CD4-positive, CD25-positive, alpha-beta regulatory T cell (primary cell): Measurements from ENCODE around the gene RABL2B. TPM values are rescaled to one million over a fixed set of nuclear protein-coding genes. Genes with fewer than 3 reads are reported as not detected.

Experiments used
- ATAC-seq, 2 donors: fragments of 150-1000 bp; cut with Tn5 transposase; one replicate each; pipeline ENCODE4 v1.10.0; 2021; ENCODE audit warnings: low read depth in 2 of 2, moderate number of reproducible peaks in 2 of 2, moderate library complexity in 1 of 2
- DNase-seq, 3 donors: peaks; one replicate each; pipeline versions ENCODE4 v3.0.0 to v3.0.0-alpha.2; 2012 to 2022; ENCODE audit warnings: mixed read lengths in 1 of 3
- H3K27ac ChIP-seq: one replicate; pipeline ENCODE4 v1.7.0; 2013; ENCODE audit warnings: mild to moderate bottlenecking, low read length; ENCODE audit not compliant: insufficient read depth, poor library complexity, severe bottlenecking
- H3K27me3 ChIP-seq: one replicate; pipeline ENCODE4 v1.7.0; 2013; ENCODE audit warnings: low read length; ENCODE audit not compliant: control insufficient read depth, insufficient read depth
- H3K36me3 ChIP-seq: one replicate; pipeline ENCODE4 v1.7.0; 2013; ENCODE audit warnings: mild to moderate bottlenecking, low read length, moderate library complexity; ENCODE audit not compliant: control insufficient read depth, insufficient read depth
- H3K4me1 ChIP-seq: 2 replicates; pipeline ENCODE4 v1.7.0; 2013; ENCODE audit warnings: mild to moderate bottlenecking, low read length; ENCODE audit not compliant: insufficient read depth, control insufficient read depth, poor library complexity, severe bottlenecking
- H3K4me3 ChIP-seq: one replicate; pipeline ENCODE4 v1.7.0; 2013; ENCODE audit warnings: low read depth, mild to moderate bottlenecking, low read length, moderate library complexity
- H3K9me3 ChIP-seq, 2 experiments: 1 replicate in 1 of 2; 2 replicates in 1 of 2; pipeline ENCODE4 v1.7.0; 2013; ENCODE audit warnings: low read length in 2 of 2, mild to moderate bottlenecking in 1 of 2, moderate library complexity in 1 of 2; ENCODE audit not compliant: control insufficient read depth in 2 of 2
- H3K27ac Mint-ChIP-seq, 3 donors: one replicate each; pipeline ENCODE4 v1.8.0; 2020 to 2022; ENCODE audit warnings: mild to moderate bottlenecking in 3 of 3, mixed read lengths in 3 of 3, moderate library complexity in 2 of 3
- H3K27me3 Mint-ChIP-seq: one replicate; pipeline ENCODE4 v1.8.0; 2022; ENCODE audit warnings: mild to moderate bottlenecking, mixed read lengths
- H3K36me3 Mint-ChIP-seq: one replicate; pipeline ENCODE4 v1.8.0; 2020; ENCODE audit warnings: mixed read lengths
- H3K4me1 Mint-ChIP-seq, 4 donors: one replicate each; pipeline ENCODE4 v1.8.0; 2020 to 2022; ENCODE audit warnings: mixed read lengths in 4 of 4, mild to moderate bottlenecking in 1 of 4
- H3K4me3 Mint-ChIP-seq, 4 donors: one replicate each; pipeline ENCODE4 v1.8.0; 2020 to 2022; ENCODE audit warnings: mild to moderate bottlenecking in 4 of 4, mixed read lengths in 4 of 4, moderate library complexity in 3 of 4
- H3K9me3 Mint-ChIP-seq, 7 donors: one replicate each; pipeline ENCODE4 v1.8.0; 2020 to 2022; ENCODE audit warnings: mixed read lengths in 7 of 7, mild to moderate bottlenecking in 3 of 7, moderate library complexity in 2 of 7
- polyA plus RNA-seq, 4 donors: library from polyadenylated mRNA; unstranded; fragments of 300-500 nt; fragmentation: Illumina TruSeq; gene quantifications; one replicate each; pipeline ENCODE4 v1.2.3, GENCODE V29; 2021
- total RNA-seq: library from RNA; stranded (reverse); gene quantifications from one replicate; pipeline ENCODE4 v1.2.3, GENCODE V29; 2022

The RABL2B gene
- total and polyA plus RNA-seq, 5 donors from 2014 or later = 14.8 to 45.3 (median 22.2) TPM

GRCh38 chr22:50723991-50724390 lies 59.4 kb downstream of the RABL2B start:
- no peaks in the 10 kb centered on the region for H3K4me1 ChIP-seq
- Mint-ChIP-seq H3K27me3 (peaks cover 5% of the 10 kb centered on the region), H3K36me3 (no peaks in the 10 kb centered on the region)

GRCh38 chr22:50722716-50723428 lies 60.6 kb downstream of the RABL2B start:
- H3K4me1 Mint-ChIP-seq = peaks cover 0 to 2% (median 0%) of the 10 kb centered on the region in 4 donors
- Histone ChIP-seq H3K4me1 (no peaks in the 10 kb centered on the region), H3K9me3 (no peaks in the 10 kb centered on the region), H3K27ac (no peak overlapping the region), H3K36me3 (no peaks in the 10 kb centered on the region), H3K4me3 (no peak overlapping the region), H3K27me3 (no peaks in the 10 kb centered on the region)
- peaks cover 5% of the 10 kb centered on the region for H3K27me3 Mint-ChIP-seq
- ATAC-seq (no peak), DNase-seq (no peak)
- peak overlapping the region in 1 of 3 donors; percentile 10 for H3K27ac Mint-ChIP-seq
- no peaks in the 10 kb centered on the region for H3K36me3 Mint-ChIP-seq
- H3K9me3 Mint-ChIP-seq = no peaks in the 10 kb centered on the region
- H3K4me3 Mint-ChIP-seq = no peak overlapping the region

More at GRCh38 chr22:50723991-50724390, 59.4 kb downstream of the RABL2B start:
- H3K27ac ChIP-seq = no peak overlapping the region
- ATAC-seq = no peak
- no peaks in the 10 kb centered on the region for H3K27me3 ChIP-seq
- no peak overlapping the region for H3K4me3 ChIP-seq
- H3K9me3 ChIP-seq = no peaks in the 10 kb centered on the region
- Mint-ChIP-seq H3K9me3 (no peaks in the 10 kb centered on the region), H3K27ac (no peak overlapping the region), H3K4me1 (peaks cover 0 to 2% (median 0%) of the 10 kb centered on the region in 4 donors), H3K4me3 (no peak overlapping the region)
- DNase-seq = no peak
- H3K36me3 ChIP-seq = no peaks in the 10 kb centered on the region

- no peaks in the 10 kb centered on the region for H3K4me1 ChIP-seq
- Mint-ChIP-seq H3K9me3 (no peaks in the 10 kb centered on the region), H3K4me1 (peaks cover 0 to 2% (median 0%) of the 10 kb centered on the region in 4 donors)
These were observed 61.3 kb downstream of the RABL2B start for GRCh38 chr22:50722048-50722701.

DNA sequence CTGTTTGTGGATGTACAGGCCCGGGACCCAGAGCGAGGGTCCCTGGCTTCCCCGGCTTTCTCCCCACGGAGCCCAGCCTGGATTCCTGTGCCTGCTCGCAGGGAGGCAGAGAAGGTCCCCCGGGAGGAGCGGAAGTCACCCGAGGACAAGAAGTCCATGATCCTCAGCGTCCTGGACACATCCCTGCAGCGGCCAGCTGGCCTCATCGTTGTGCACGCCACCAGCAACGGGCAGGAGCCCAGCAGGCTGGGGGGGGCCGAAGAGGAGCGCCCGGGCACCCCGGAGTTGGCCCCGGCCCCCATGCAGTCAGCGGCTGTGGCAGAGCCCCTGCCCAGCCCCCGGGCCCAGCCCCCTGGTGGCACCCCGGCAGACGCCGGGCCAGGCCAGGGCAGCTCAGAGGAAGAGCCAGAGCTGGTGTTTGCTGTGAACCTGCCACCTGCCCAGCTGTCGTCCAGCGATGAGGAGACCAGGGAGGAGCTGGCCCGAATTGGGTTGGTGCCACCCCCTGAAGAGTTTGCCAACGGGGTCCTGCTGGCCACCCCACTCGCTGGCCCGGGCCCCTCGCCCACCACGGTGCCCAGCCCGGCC lies 62.1 kb downstream of the RABL2B start:
- no peak overlapping the region for H3K4me3 Mint-ChIP-seq
- Histone ChIP-seq H3K9me3 (no peaks in the 10 kb centered on the region), H3K36me3 (no peaks in the 10 kb centered on the region), H3K4me3 (no peak overlapping the region), H3K4me1 (no peaks in the 10 kb centered on the region), H3K27me3 (no peaks in the 10 kb centered on the region), H3K27ac (no peak overlapping the region)
- no peaks in the 10 kb centered on the region for H3K9me3 Mint-ChIP-seq
- H3K27me3 Mint-ChIP-seq = peaks cover 5% of the 10 kb centered on the region
- no peak for DNase-seq
- no peaks in the 10 kb centered on the region for H3K36me3 Mint-ChIP-seq
- no peak for ATAC-seq
- peaks cover 0 to 2% (median 0%) of the 10 kb centered on the region in 4 donors for H3K4me1 Mint-ChIP-seq
- no peak overlapping the region for H3K27ac Mint-ChIP-seq

More at GRCh38 chr22:50722048-50722701, 61.3 kb downstream of the RABL2B start:
- H3K36me3 ChIP-seq = no peaks in the 10 kb centered on the region
- Mint-ChIP-seq H3K36me3 (no peaks in the 10 kb centered on the region), H3K27ac (no peak overlapping the region), H3K27me3 (peaks cover 5% of the 10 kb centered on the region), H3K4me3 (no peak overlapping the region)
- ATAC-seq (no peak), DNase-seq (no peak)
- no peak overlapping the region for H3K4me3 ChIP-seq
- H3K27me3 ChIP-seq = no peaks in the 10 kb centered on the region
- H3K9me3 ChIP-seq = no peaks in the 10 kb centered on the region
- no peak overlapping the region for H3K27ac ChIP-seq

GRCh38 chr22:50720301-50721256 lies 62.9 kb downstream of the RABL2B start:
- no peak overlapping the region for H3K4me3 ChIP-seq
- H3K9me3 Mint-ChIP-seq = no peaks in the 10 kb centered on the region
- no peaks in the 10 kb centered on the region for H3K36me3 Mint-ChIP-seq
- H3K4me3 Mint-ChIP-seq = no peak overlapping the region
- H3K36me3 ChIP-seq = no peaks in the 10 kb centered on the region
- no peaks in the 10 kb centered on the region for H3K9me3 ChIP-seq
- no peaks in the 10 kb centered on the region for H3K4me1 ChIP-seq
- H3K27me3 Mint-ChIP-seq = peaks cover 5% of the 10 kb centered on the region
- H3K27me3 ChIP-seq = no peaks in the 10 kb centered on the region
- ATAC-seq (no peak), DNase-seq (no peak)
- H3K27ac ChIP-seq = no peak overlapping the region
- H3K27ac Mint-ChIP-seq = no peak overlapping the region
- H3K4me1 Mint-ChIP-seq = peaks cover 0 to 2% (median 0%) of the 10 kb centered on the region in 4 donors

GRCh38 chr22:50719814-50720300 lies 63.6 kb downstream of the RABL2B start:
- Histone ChIP-seq H3K9me3 (no peaks in the 10 kb centered on the region), H3K4me1 (no peaks in the 10 kb centered on the region), H3K27me3 (no peaks in the 10 kb centered on the region), H3K36me3 (no peaks in the 10 kb centered on the region), H3K27ac (no peak overlapping the region), H3K4me3 (no peak overlapping the region)
- Mint-ChIP-seq H3K36me3 (no peaks in the 10 kb centered on the region), H3K9me3 (no peaks in the 10 kb centered on the region), H3K4me1 (peaks cover 0 to 2% (median 0%) of the 10 kb centered on the region in 4 donors), H3K4me3 (no peak overlapping the region), H3K27ac (no peak overlapping the region), H3K27me3 (peaks cover 5% of the 10 kb centered on the region)
- DNase-seq (no peak), ATAC-seq (no peak)

- no peaks in the 10 kb centered on the region for H3K9me3 Mint-ChIP-seq
- H3K4me3 ChIP-seq = no peak overlapping the region
- ATAC-seq (no peak), DNase-seq (no peak)
- H3K27me3 Mint-ChIP-seq = peaks cover 5% of the 10 kb centered on the region
- H3K9me3 ChIP-seq = no peaks in the 10 kb centered on the region
- H3K4me3 Mint-ChIP-seq = no peak overlapping the region
- H3K36me3 Mint-ChIP-seq = no peaks in the 10 kb centered on the region
- H3K27ac Mint-ChIP-seq = no peak overlapping the region
- H3K36me3 ChIP-seq = no peaks in the 10 kb centered on the region
- no peaks in the 10 kb centered on the region for H3K4me1 Mint-ChIP-seq
- no peaks in the 10 kb centered on the region for H3K27me3 ChIP-seq
- H3K27ac ChIP-seq = no peak overlapping the region
- no peaks in the 10 kb centered on the region for H3K4me1 ChIP-seq
These were observed 65.1 kb downstream of the RABL2B start for GRCh38 chr22:50718352-50718709.
